HUES6 (cell line): ENCODE measurements around the gene ATRN.

Experiments
- H3K27ac ChIP-seq: 2 replicates; pipeline ENCODE4 v1.7.0; 2013; ENCODE audit warnings: low read depth, mild to moderate bottlenecking, low read length, inconsistent platforms
- H3K27me3 ChIP-seq: 2 replicates; pipeline ENCODE4 v1.6.1; 2013; ENCODE audit warnings: low read length; ENCODE audit not compliant: control insufficient read depth, insufficient read depth
- H3K36me3 ChIP-seq: 2 replicates; pipeline ENCODE4 v1.6.1; 2013; ENCODE audit warnings: low read length; ENCODE audit not compliant: control insufficient read depth, insufficient read depth
- H3K4me1 ChIP-seq: 2 replicates; pipeline ENCODE4 v1.6.1; 2013; ENCODE audit warnings: low read length; ENCODE audit not compliant: control insufficient read depth, insufficient read depth
- H3K4me3 ChIP-seq: 2 replicates; pipeline ENCODE4 v1.5.1; 2013; ENCODE audit warnings: low read depth, low read length
- H3K9ac ChIP-seq: one replicate; pipeline ENCODE4 v1.6.1; 2013; ENCODE audit warnings: mild to moderate bottlenecking, low read length
- H3K9me3 ChIP-seq: 2 replicates; pipeline ENCODE4 v1.6.1; 2013; ENCODE audit warnings: low read depth, low read length; ENCODE audit not compliant: control insufficient read depth, insufficient read depth

Gene ATRN

DNA sequence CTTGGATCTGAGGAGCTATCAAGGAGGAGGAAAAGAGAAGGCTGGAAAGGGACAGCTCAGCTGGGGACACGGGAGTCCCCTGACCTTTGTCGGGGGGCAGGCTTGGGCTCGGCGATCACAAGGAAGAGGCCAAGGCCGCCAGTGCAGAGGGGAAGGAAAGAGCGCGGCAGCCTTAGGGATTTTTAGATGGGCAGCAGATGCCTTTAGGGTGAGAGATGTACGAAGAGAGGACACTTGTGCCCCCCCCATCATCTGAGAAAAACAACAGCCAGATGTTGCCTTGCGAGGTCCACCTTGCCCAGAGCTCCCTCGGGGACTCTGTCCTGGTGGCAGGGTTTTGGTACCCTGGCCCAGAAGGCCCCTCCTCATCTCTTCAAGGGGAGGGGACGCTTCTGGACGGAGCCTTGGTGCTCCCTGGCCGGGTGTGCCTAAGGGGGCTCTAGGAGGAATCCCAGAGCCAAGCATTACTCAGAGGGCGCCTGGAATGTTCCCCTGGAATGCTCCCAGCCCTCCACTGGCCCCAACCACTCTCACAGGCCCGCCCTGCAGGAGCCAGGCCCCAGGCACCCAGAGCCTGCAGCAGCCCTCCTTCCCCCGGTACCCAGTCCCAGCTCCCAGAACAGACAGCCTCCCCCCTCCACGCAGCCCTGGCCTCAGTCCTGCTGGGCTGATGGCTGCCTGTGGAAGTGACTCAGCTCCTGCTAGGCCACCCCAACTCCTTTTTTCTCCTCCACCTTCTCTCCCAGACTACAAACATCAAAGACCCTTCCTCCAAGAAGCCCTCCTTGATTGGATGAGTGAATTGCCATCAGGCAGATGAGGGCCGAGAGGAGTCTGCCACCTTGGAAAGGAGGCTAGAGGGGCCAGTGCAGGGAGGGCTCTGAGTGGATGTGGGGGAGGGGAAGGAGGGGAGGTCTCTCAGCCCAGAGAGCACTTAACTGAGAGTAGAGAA lies 209.2 kb downstream of the ATRN start:
- Histone ChIP-seq H3K9me3 (no peaks in the 10 kb centered on the region), H3K9ac (peak overlapping the region; percentile 20), H3K4me1 (peaks cover 36% of the 10 kb centered on the region), H3K27ac (no peak overlapping the region), H3K4me3 (peak overlapping the region; percentile 76; the same call in 1 of the 2 replicates), H3K27me3 (peaks cover 30% of the 10 kb centered on the region), H3K36me3 (no peaks in the 10 kb centered on the region)

DNA sequence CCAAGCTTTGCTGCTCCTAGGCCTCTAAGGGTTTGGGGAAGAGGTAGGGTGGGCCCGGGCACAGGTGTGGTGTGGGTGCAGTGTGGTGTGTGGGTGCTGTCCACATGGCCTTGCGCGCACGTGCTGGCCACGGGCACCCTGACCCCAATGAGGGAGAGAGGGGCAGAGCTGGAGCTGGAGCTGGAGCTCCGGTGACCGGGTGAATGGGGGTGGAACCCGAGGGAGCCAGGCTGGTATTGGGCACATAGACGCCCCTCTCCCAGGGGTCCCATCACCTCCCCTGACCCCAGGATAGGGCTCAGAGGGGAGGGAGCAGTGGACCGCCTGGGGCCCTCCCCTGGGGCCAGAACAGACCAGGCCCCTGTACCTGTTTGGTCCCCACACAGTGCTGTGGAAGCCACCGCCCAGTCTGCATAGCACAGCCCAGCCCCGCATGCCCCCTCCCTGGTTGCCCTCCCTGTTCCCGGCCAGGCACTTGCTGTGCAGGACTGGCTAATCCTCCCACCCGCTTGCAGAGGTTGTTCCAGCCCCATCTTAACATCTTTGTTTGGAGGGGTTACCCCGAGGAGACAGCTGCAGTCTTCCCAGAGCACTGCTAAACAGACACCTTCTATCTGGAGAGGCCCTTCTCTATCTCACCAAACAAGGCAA lies 210.0 kb downstream of the ATRN start:
- peak overlapping the region; percentile 63 for H3K9ac ChIP-seq
- no peaks in the 10 kb centered on the region for H3K9me3 ChIP-seq
- peaks cover 40% of the 10 kb centered on the region for H3K4me1 ChIP-seq
- H3K27ac ChIP-seq: no peak overlapping the region
- H3K4me3 ChIP-seq: peak overlapping the region; percentile 76
- H3K27me3 ChIP-seq: peaks cover 27% of the 10 kb centered on the region
- H3K36me3 ChIP-seq: no peaks in the 10 kb centered on the region

DNA sequence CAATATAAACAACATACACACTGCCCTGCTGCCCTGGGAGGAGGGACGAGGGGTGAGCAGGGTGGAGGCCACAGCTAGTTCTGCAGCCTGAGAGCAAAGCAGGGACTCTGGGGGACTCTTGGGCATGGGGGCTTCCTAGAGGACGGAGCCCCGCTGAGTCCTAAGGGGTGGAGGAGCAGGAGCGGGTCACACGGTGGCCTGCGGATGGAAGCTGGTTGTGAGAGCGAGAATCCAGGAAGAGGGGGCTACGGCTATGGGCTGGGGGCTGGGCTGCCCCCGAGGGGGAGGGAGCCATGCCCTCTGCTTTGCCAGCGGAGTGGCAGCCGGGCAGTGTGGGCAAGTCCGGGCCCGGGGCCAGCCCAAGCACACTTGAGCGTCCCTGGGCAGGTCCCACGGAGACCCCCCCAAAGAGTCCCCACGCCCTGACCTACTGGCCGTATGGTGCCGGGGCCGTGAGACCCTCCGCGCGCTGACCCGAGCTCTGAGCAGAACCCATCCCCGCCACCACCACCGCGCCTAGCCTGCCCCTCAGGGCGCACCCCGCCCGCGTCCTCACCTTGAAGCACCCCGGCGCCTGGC lies 210.6 kb downstream of the ATRN start:
- Histone ChIP-seq H3K36me3 (no peaks in the 10 kb centered on the region), H3K9me3 (no peaks in the 10 kb centered on the region), H3K27me3 (peaks cover 24% of the 10 kb centered on the region), H3K4me1 (peaks cover 40% of the 10 kb centered on the region), H3K4me3 (peak overlapping the region; percentile 76), H3K27ac (no peak overlapping the region), H3K9ac (peak overlapping the region; percentile 63)

DNA sequence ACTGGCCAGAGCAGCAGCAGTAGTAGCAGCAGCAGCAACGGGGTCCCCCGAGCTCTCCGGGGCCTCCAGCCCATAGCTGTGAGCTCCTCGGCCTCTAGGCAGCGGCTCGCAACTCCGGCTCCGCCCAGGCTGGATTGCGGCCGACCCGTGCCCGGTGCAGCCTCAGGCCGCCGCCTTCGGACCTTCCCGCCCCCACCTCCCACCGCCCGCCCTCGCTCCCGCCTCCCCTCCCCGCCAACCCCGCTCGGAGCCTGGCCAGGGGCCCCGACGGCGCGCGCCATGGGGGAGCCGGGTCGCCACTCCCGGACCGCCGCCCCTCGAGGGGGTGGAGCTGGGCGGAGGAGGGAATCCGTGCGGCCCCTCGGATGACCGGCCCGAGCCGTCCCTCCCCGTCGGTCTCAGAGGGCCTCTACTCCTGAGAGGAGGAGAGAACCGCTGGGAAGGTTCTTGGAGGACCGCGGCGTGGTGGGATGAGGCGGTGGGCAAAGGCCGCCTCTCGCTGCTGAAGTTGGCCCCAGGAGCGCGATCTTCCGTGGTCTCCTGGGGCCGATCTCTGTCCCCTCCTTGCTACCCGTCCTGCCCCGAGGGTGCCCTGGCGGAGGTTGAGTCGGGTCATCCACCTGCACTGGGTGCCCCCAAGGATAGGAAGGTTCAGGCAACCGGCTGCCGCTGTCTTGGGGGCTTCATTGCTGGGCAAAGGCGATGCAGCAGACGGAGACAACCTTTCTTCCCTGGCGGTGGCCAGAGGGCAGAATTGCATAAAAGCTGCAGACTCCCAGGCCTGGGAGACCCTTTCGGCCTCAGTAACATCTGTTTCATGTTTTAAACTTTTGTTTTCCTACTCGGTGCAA lies 211.3 kb downstream of the ATRN start, which contains the start of gene ADAM33:
Gene ADAM33, minus strand, starts transcription at position 80 of the 851 bp plus-strand sequence. Its CDS starts 6 bp downstream, at position 74.
- no peaks in the 10 kb centered on the region for H3K9me3 ChIP-seq
- no peaks in the 10 kb centered on the region for H3K36me3 ChIP-seq
- peaks cover 24% of the 10 kb centered on the region for H3K27me3 ChIP-seq
- H3K4me3 ChIP-seq: peak within 1 kb of the TSS; percentile 76
- no peak within 1 kb of the TSS for H3K27ac ChIP-seq
- peaks cover 38% of the 10 kb centered on the region for H3K4me1 ChIP-seq
- peak within 1 kb of the TSS; percentile 63 for H3K9ac ChIP-seq

DNA sequence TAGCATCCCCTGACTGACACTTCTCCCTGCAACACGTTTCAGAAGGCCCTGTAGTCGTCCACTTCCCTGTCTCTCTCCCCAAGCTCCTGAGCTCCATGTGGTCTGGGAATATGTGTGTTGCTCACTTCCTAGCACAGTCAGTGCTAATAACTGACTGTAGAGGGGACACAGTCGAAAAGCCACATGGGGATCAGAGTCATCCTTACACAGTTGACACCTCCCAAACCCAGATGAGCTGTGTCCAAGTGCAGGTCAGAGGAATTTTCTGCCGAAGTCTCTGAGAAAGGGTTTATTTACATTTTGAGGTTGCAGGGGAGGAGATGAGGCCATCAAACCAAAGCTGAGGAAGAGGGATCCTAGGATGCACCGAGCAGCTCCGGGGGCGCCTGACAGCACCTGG lies 214.5 kb downstream of the ATRN start:
- peaks cover 24% of the 10 kb centered on the region for H3K27me3 ChIP-seq
- H3K27ac ChIP-seq: no peak overlapping the region

DNA sequence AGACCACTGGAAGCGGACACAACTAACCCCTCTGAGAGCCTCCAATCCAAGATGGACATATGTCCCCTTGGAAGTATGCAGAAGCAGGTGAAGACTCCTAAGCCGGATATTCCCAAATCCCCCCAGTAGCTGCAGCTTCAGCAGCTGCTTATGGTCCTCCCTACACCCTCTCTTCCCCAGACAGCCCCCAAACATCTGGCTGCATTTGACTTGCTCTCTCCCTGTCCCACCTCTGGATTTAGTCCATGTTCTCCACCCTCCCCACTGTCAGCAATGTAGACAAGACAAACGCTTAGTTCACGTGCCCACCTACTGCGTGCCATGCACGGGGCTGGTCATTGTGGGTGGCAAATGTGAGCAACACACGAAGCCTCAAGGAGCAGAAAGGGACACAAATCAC lies 215.6 kb downstream of the ATRN start:
- Histone ChIP-seq H3K4me3 (no peak overlapping the region), H3K9ac (no peak overlapping the region), H3K36me3 (no peaks in the 10 kb centered on the region), H3K27ac (no peak overlapping the region), H3K27me3 (peaks cover 20% of the 10 kb centered on the region), H3K4me1 (peaks cover 20% of the 10 kb centered on the region), H3K9me3 (no peaks in the 10 kb centered on the region)

More for the DNA sequence above, 214.5 kb downstream of the ATRN start:
- no peaks in the 10 kb centered on the region for H3K9me3 ChIP-seq
- no peak overlapping the region for H3K4me3 ChIP-seq
- H3K4me1 ChIP-seq: peaks cover 31% of the 10 kb centered on the region
- H3K9ac ChIP-seq: no peak overlapping the region
- no peaks in the 10 kb centered on the region for H3K36me3 ChIP-seq

DNA sequence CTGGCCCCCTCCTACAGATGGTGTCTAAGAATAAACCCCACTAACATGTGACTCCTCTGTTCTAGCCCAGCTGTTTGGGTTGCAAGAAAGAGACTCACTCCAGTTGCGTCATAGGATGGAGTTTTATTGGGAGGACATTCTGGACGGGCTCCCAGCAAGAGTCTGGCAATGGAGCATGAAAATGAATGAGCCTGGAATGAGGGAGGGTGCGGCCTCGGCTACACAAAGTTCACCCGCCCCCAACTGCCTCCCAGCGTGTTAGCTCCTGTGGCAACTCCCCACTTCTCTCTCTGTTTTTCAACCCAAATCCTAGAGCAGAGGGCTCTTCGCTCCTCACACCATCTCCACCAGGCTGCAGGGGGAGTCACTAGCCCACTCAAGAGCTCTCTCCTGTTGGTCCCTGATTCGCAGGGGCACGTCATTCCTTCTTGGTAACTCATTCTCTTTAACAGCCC lies 216.1 kb downstream of the ATRN start:
- no peak overlapping the region for H3K27ac ChIP-seq
- no peak overlapping the region for H3K4me3 ChIP-seq
- peaks cover 16% of the 10 kb centered on the region for H3K27me3 ChIP-seq
- no peaks in the 10 kb centered on the region for H3K9me3 ChIP-seq
- no peaks in the 10 kb centered on the region for H3K36me3 ChIP-seq
- no peak overlapping the region for H3K9ac ChIP-seq
- peaks cover 19% of the 10 kb centered on the region for H3K4me1 ChIP-seq

DNA sequence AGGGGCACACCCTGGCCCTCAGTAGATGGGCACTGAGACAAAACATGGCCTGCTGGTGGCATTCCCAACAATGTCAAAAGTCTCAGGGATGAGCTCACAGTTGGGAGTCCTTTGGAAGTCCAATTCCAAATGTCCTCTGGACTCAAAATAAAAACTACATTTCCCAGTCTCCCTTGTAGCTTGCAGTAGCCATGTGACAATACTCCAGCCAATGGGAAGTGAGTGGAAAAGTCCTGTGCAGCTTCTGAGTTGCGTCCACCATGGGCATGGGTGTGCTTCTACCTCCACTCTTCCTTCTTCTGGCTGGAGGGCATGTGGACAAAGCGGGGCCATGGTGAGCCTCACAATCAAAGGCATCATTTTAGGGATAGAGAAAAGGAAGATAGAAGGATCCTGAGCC lies 216.8 kb downstream of the ATRN start:
- Histone ChIP-seq H3K27me3 (peaks cover 10% of the 10 kb centered on the region; the same call in 1 of the 2 replicates), H3K4me1 (peaks cover 17% of the 10 kb centered on the region), H3K9ac (no peak overlapping the region), H3K27ac (no peak overlapping the region), H3K36me3 (no peaks in the 10 kb centered on the region), H3K9me3 (no peaks in the 10 kb centered on the region), H3K4me3 (no peak overlapping the region)

DNA sequence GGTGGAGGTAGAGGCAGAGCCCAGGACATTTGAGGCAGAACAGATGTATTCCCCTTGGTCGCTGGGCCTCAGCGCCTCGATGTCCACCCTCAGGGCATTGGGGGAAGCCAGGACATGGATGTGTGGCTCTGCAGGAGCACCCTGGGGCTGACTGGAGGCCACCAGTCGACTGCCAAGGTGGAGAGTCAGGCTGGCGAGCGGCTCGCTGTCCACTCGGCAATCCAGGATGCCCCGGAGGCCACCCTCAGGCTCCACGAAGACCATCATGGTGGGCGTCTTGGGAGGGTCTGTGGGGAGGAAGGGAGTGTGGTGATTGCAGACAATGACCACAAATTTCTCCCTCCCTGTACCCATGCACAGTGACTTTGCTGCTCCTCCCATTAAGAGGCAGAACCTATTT lies 219.2 kb downstream of the ATRN start:
- H3K36me3 ChIP-seq: no peaks in the 10 kb centered on the region

DNA sequence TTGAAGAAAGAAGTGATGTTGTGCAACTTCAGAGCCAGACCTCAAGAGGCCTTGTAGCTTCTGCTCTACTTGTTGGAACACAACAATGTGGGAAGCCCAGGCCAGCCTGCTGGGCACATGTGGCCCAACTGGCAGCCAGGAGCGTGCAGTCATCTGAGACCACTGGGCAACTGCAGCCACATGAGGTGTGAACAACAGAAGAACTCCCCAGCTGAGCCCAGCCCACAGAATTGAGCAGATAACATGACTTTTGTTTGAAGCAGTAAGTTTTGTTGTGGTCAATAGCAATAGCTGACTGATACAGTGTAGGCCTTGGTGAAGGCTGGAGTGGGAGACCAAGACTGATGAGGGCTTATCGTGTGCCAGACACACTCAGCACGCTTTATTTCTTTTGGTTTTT lies 219.6 kb downstream of the ATRN start:
- H3K4me3 ChIP-seq: no peak overlapping the region
- no peak overlapping the region for H3K9ac ChIP-seq
- no peaks in the 10 kb centered on the region for H3K27me3 ChIP-seq
- H3K27ac ChIP-seq: no peak overlapping the region
- peaks cover 4% of the 10 kb centered on the region for H3K4me1 ChIP-seq
- no peaks in the 10 kb centered on the region for H3K9me3 ChIP-seq
- no peaks in the 10 kb centered on the region for H3K36me3 ChIP-seq

More for the DNA sequence above, 219.2 kb downstream of the ATRN start:
- H3K9me3 ChIP-seq: no peaks in the 10 kb centered on the region
- H3K9ac ChIP-seq: no peak overlapping the region
- no peak overlapping the region for H3K4me3 ChIP-seq
- peaks cover 8% of the 10 kb centered on the region for H3K4me1 ChIP-seq
- H3K27ac ChIP-seq: no peak overlapping the region
- H3K27me3 ChIP-seq: peaks cover 4% of the 10 kb centered on the region; the same call in 1 of the 2 replicates
